H9 (cell line): Measurements from ENCODE around the gene RNASE8. TPM values are rescaled to one million over a fixed set of nuclear protein-coding genes. Genes with fewer than 3 reads are reported as not detected.
A peak's percentile ranks its signal among the peaks of the same experiment; 100 is the strongest.

ENCODE experiments used
- DNase-seq: peaks from one replicate; pipeline ENCODE4 v3.0.0-alpha.2; 2017
- H2AFZ ChIP-seq: one replicate; pipeline ENCODE4 v1.6.1; 2013; ENCODE audit warnings: mild to moderate bottlenecking, low read length, control low read depth, moderate library complexity
- H2AK5ac ChIP-seq: 2 replicates; pipeline ENCODE4 v1.6.1; 2013; ENCODE audit warnings: low read length, control low read depth, mixed read lengths; ENCODE audit not compliant: insufficient read length
- H2BK120ac ChIP-seq: one replicate; pipeline ENCODE4 v1.6.1; 2013; ENCODE audit warnings: low read depth, mild to moderate bottlenecking, low read length, control low read depth, inconsistent platforms; ENCODE audit not compliant: poor library complexity, severe bottlenecking
- H2BK12ac ChIP-seq: 2 replicates; pipeline ENCODE4 v1.6.1; 2013; ENCODE audit warnings: low read length, control low read depth, mixed read lengths, low read depth; ENCODE audit not compliant: insufficient read length
- H2BK15ac ChIP-seq: 2 replicates; pipeline ENCODE4 v1.6.1; 2013; ENCODE audit warnings: low read depth, low read length, control low read depth
- H2BK20ac ChIP-seq: one replicate; pipeline ENCODE4 v1.6.1; 2013; ENCODE audit warnings: low read depth, mild to moderate bottlenecking, low read length, control low read depth, inconsistent platforms; ENCODE audit not compliant: poor library complexity, severe bottlenecking
- H2BK5ac ChIP-seq: 2 replicates; pipeline ENCODE4 v1.6.1; 2013; ENCODE audit warnings: low read length, control low read depth, mixed read lengths; ENCODE audit not compliant: insufficient read length
- H3K14ac ChIP-seq: 2 replicates; pipeline ENCODE4 v1.6.1; 2013; ENCODE audit warnings: low read length, control low read depth; ENCODE audit not compliant: insufficient read depth
- H3K18ac ChIP-seq: 2 replicates; pipeline ENCODE4 v1.6.1; 2013; ENCODE audit warnings: low read depth, mild to moderate bottlenecking, mixed read lengths, low read length, control low read depth; ENCODE audit not compliant: insufficient read length
- H3K23ac ChIP-seq: 2 replicates; pipeline ENCODE4 v1.6.1; 2013; ENCODE audit warnings: low read length, control low read depth, mixed read lengths, low read depth; ENCODE audit not compliant: insufficient read length
- H3K23me2 ChIP-seq: 2 replicates; pipeline ENCODE4 v1.6.1; 2013; ENCODE audit warnings: low read depth, mild to moderate bottlenecking, mixed read lengths, low read length, control low read depth; ENCODE audit not compliant: insufficient read length, poor library complexity, severe bottlenecking
- H3K27ac ChIP-seq: 2 replicates; pipeline ENCODE4 v1.5.1; 2013; ENCODE audit warnings: low read length, control low read depth, mixed read lengths, low read depth; ENCODE audit not compliant: insufficient read length
- H3K27me3 ChIP-seq: 2 replicates; pipeline ENCODE4 v1.6.1; 2013; ENCODE audit warnings: low read length, control low read depth, inconsistent platforms; ENCODE audit not compliant: insufficient read depth
- H3K4ac ChIP-seq: 2 replicates; pipeline ENCODE4 v1.6.1; 2013; ENCODE audit warnings: low read depth, mild to moderate bottlenecking, control low read depth, inconsistent platforms, low read length, moderate library complexity
- H3K4me1 ChIP-seq: 2 replicates; pipeline ENCODE4 v1.6.1; 2013; ENCODE audit warnings: low read length, control low read depth, inconsistent platforms; ENCODE audit not compliant: insufficient read depth
- H3K4me2 ChIP-seq: 2 replicates; pipeline ENCODE4 v1.6.1; 2013; ENCODE audit warnings: low read length, control low read depth, mixed read lengths; ENCODE audit not compliant: insufficient read length, insufficient read depth
- H3K56ac ChIP-seq: 2 replicates; pipeline ENCODE4 v1.6.1; 2013; ENCODE audit warnings: low read depth, mild to moderate bottlenecking, mixed read lengths, low read length, control low read depth; ENCODE audit not compliant: insufficient read length
- H3K79me1 ChIP-seq: 2 replicates; pipeline ENCODE4 v1.6.1; 2013; ENCODE audit warnings: low read depth, mild to moderate bottlenecking, moderate library complexity, low read length, control low read depth, inconsistent platforms; ENCODE audit not compliant: insufficient read depth, poor library complexity, severe bottlenecking
- H3K79me2 ChIP-seq: 2 replicates; pipeline ENCODE4 v1.6.1; 2013; ENCODE audit warnings: low read length, control low read depth, inconsistent platforms; ENCODE audit not compliant: insufficient read depth
- H3K9ac ChIP-seq: 2 replicates; pipeline ENCODE4 v1.6.1; 2013; ENCODE audit warnings: low read length, control low read depth, mixed read lengths; ENCODE audit not compliant: insufficient read length; ENCODE audit errors: extremely low read depth
- H3K9me3 ChIP-seq: one replicate; pipeline ENCODE4 v1.6.1; 2013; ENCODE audit warnings: low read depth, low read length, inconsistent platforms; ENCODE audit not compliant: control insufficient read depth
- H3T11ph ChIP-seq: one replicate; pipeline ENCODE4 v1.6.1; 2013; ENCODE audit warnings: mild to moderate bottlenecking, low read length, control low read depth, inconsistent platforms
- H4K20me1 ChIP-seq: one replicate; pipeline ENCODE4 v1.6.1; 2013; ENCODE audit not compliant: control insufficient read depth, insufficient read length, insufficient read depth
- H4K5ac ChIP-seq: 2 replicates; pipeline ENCODE4 v1.6.1; 2013; ENCODE audit warnings: low read depth, mild to moderate bottlenecking, mixed read lengths, low read length, control low read depth; ENCODE audit not compliant: insufficient read length
- H4K8ac ChIP-seq: replicated peaks from 2 replicates; pipeline ENCODE4 v1.6.1; 2013; ENCODE audit warnings: low read length, control low read depth, mixed read lengths, low read depth; ENCODE audit not compliant: insufficient read length
- H4K91ac ChIP-seq: 2 replicates; pipeline ENCODE4 v1.6.1; 2013; ENCODE audit warnings: low read depth, mild to moderate bottlenecking, moderate library complexity, mixed read lengths, low read length, control low read depth; ENCODE audit not compliant: insufficient read length
- H3K27ac Mint-ChIP-seq, 3 experiments: 2 replicates in 2 of 3; 3 replicates in 1 of 3; pipeline ENCODE4 v1.8.0; 2020 to 2021; ENCODE audit warnings: mixed read lengths in 3 of 3, mild to moderate bottlenecking in 1 of 3, moderate library complexity in 1 of 3
- H3K27me3 Mint-ChIP-seq: 2 replicates; pipeline ENCODE4 v1.8.0; 2021; ENCODE audit warnings: low read depth, mild to moderate bottlenecking, moderate library complexity, mixed read lengths
- H3K36me3 Mint-ChIP-seq, 3 experiments: 2 replicates in 2 of 3; 3 replicates in 1 of 3; pipeline ENCODE4 v1.8.0; 2020 to 2021; ENCODE audit warnings: low read depth in 3 of 3, mixed read lengths in 3 of 3; ENCODE audit not compliant: insufficient read depth in 1 of 3
- H3K4me1 Mint-ChIP-seq, 2 experiments: 2 replicates each; pipeline ENCODE4 v1.8.0; 2020; ENCODE audit warnings: mixed read lengths in 2 of 2
- H3K4me3 Mint-ChIP-seq, 2 experiments: 2 replicates in 1 of 2; 3 replicates in 1 of 2; pipeline ENCODE4 v1.8.0; 2020 to 2021; ENCODE audit warnings: mild to moderate bottlenecking in 2 of 2, mixed read lengths in 2 of 2, moderate library complexity in 1 of 2
- H3K9me3 Mint-ChIP-seq, 2 experiments: 2 replicates in 1 of 2; 3 replicates in 1 of 2; pipeline ENCODE4 v1.8.0; 2020; ENCODE audit warnings: mild to moderate bottlenecking in 2 of 2, mixed read lengths in 2 of 2, moderate library complexity in 1 of 2
- WGBS: extraction: QIAGEN DNeasy Blood & Tissue Kit; methylation state at CpG from one replicate; pipeline ENCODE4 v1.1.7; 2013; ENCODE audit warnings: missing lambda C conversion rate, low lambda C conversion rate, mixed read lengths; ENCODE audit not compliant: insufficient read length; ENCODE audit errors: extremely low coverage; 5-methylcytosine and 5-hydroxymethylcytosine counted together
- total RNA-seq: library from RNA; stranded (reverse); gene quantifications from 2 replicates; pipeline ENCODE4 v1.2.1, GENCODE V29; 2021
- TF ChIP-seq, protein P1 (sequence below): fragments of 200-600 bp; sonication (generic); conservative IDR thresholded peaks from 3 replicates; pipeline ENCODE4 v1.8.0; 2021; ENCODE audit warnings: antibody characterized with exemption, mild to moderate bottlenecking

Gene RNASE8
- total RNA-seq, 1 experiment from 2014 or later, result not detected

DNA sequence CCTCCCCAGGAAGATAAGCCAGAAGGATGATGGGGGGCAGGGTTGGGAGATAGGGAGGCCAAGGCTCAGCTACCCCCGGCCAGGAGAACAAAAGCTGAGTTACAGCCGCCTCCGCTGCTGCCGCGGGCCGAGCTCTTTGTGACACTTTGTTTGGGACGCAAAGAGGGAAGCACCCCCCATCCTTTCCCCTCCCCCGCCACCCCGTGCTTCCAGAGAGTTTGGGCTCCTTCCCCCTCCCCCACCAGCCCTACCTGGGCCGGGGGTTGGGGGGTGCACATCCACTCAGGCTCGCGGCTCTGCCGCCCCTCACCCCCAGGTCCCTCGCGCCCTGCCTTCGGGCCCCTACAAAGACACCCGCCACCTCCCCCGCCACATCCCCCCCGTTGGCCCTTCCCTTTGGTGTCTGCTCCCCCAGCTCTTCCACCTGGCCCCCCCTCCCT is 40.0 kb downstream of the RNASE8 start:
- TF ChIP-seq, protein P1, sequence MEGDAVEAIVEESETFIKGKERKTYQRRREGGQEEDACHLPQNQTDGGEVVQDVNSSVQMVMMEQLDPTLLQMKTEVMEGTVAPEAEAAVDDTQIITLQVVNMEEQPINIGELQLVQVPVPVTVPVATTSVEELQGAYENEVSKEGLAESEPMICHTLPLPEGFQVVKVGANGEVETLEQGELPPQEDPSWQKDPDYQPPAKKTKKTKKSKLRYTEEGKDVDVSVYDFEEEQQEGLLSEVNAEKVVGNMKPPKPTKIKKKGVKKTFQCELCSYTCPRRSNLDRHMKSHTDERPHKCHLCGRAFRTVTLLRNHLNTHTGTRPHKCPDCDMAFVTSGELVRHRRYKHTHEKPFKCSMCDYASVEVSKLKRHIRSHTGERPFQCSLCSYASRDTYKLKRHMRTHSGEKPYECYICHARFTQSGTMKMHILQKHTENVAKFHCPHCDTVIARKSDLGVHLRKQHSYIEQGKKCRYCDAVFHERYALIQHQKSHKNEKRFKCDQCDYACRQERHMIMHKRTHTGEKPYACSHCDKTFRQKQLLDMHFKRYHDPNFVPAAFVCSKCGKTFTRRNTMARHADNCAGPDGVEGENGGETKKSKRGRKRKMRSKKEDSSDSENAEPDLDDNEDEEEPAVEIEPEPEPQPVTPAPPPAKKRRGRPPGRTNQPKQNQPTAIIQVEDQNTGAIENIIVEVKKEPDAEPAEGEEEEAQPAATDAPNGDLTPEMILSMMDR, result no peak
- H4K5ac ChIP-seq, result no peak overlapping the region
- H2BK15ac ChIP-seq, result no peak overlapping the region
- no peak overlapping the region for H3K56ac ChIP-seq
- peaks cover 76 to 79% of the 10 kb centered on the region in 2 experiments for H3K4me1 Mint-ChIP-seq
- H2AFZ ChIP-seq, result no peak overlapping the region
- H3K27me3 Mint-ChIP-seq, result no peaks in the 10 kb centered on the region; the same call in 1 of the 2 replicates
- peak; percentile 61 for DNase-seq
- no CpG with 5 or more reads among the region's 19 CpGs for WGBS
- no peak overlapping the region for H3K23ac ChIP-seq
- H3K4me1 ChIP-seq, result peaks cover 28% of the 10 kb centered on the region
- H3K36me3 Mint-ChIP-seq, result peaks cover 11 to 16% (median 13%) of the 10 kb centered on the region in 3 experiments
- no peaks in the 10 kb centered on the region for H3K27me3 ChIP-seq
- no peak overlapping the region for H3K27ac ChIP-seq
- no peak overlapping the region for H2BK5ac ChIP-seq
- H3K18ac ChIP-seq, result peak overlapping the region; percentile 72
- H4K8ac ChIP-seq, result no peak overlapping the region
- peaks cover 3% of the 10 kb centered on the region for H4K20me1 ChIP-seq
- no peak overlapping the region for H2BK12ac ChIP-seq
- peak overlapping the region; percentile 53 for H3K9ac ChIP-seq
- no peak overlapping the region for H3K4ac ChIP-seq
- no peak overlapping the region for H2BK20ac ChIP-seq
- H3K4me2 ChIP-seq, result peak overlapping the region; percentile 73
- peaks cover 4% of the 10 kb centered on the region for H3K79me1 ChIP-seq
- H2BK120ac ChIP-seq, result no peak overlapping the region
- peak overlapping the region; percentile 84 to 96 (median 85) for H3K27ac Mint-ChIP-seq
- no peaks in the 10 kb centered on the region; a peak in 1 of 5 replicates for H3K9me3 Mint-ChIP-seq
- no peak overlapping the region for H2AK5ac ChIP-seq
- peak overlapping the region; percentile 79 to 92 for H3K4me3 Mint-ChIP-seq
- H3K9me3 ChIP-seq, result no peaks in the 10 kb centered on the region
- no peak overlapping the region for H4K91ac ChIP-seq
- H3T11ph ChIP-seq, result no peak overlapping the region
- peak overlapping the region; percentile 85; the same call in 1 of the 2 replicates for H3K14ac ChIP-seq
- H3K79me2 ChIP-seq, result peaks cover 12% of the 10 kb centered on the region; the same call in 1 of the 2 replicates
- H3K23me2 ChIP-seq, result peaks cover 16% of the 10 kb centered on the region
